ENCODE results near the gene PTGFRN.

PTGFRN gene

GRCh38 chr1:117008656-117009055, 98.9 kb downstream of the PTGFRN start:
- DNase-seq, result no peak

DNA sequence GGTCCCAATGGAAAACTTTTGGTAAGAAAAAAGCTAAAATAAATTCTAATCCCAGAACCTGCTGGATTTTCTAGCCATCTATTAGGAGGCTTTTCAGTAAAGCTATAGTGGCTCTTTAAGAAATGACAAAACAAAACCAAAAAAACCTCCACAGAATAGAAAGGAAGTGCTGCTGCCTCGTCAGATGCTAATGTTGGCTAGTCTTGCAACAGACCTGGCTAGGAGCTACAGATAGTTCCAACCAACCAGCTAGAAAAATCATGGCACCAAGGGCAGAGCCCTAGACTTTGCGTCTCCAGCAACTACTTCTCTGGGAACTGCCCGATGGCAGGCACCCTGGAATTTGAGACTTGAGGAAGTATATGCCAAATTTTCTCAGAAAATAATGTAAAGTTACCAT, 99.4 kb downstream of the PTGFRN start:
- no peak for DNase-seq

DNA sequence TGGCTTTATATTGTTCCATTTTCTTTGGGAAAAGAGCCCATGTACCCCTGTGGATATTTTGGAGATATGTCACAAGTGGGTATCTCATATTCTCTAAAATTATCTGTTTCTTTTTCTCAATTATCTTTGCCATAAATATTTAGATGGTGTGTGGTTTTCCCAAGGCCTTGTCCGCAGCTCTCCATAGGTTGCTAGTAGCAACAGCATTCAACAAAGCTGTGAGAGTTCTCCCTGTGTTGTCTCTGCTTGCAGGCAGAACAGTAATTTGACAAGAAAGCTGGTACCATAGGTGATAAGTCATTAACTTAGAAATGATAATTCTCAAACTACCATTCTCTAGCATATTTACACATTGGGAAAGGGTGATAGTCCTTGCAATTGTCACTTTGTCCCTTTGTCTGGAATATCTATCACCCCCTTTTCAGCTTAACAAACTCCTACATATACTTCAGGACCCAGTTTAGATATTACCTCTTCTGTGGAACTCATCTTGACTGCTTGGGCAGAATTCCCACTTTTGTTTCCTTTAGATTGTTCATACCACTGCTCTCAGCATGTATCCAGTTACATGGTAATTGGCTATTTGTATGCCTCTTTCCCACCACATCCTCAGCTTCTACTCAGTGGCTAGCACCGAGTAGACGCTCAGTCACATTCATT, 100.7 kb downstream of the PTGFRN start:
- DNase-seq, result no peak

GRCh38 chr1:117011334-117011733, 101.6 kb downstream of the PTGFRN start:
- DNase-seq, result no peak

- no peak for DNase-seq
Measured at GRCh38 chr1:117013309-117013858, 103.7 kb downstream of the PTGFRN start.

DNA sequence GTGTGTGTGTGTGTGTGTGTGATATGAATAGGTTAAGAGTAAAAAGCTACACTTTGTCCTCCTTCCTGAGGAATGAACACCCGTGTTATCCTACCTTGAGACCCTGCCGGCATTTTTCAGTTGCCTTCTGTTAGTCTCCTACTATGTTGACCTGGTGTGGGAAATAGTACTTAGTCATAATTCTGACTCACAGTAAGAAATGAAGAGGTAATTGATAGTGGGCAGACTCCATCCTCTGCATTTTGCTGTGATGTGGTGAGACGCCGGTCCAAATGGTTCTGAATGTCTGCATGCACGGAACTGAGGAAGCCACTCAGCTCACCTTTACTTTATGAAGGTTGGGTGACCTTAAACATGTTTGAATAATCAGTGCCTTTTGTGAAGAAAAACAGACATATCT, 104.5 kb downstream of the PTGFRN start:
- DNase-seq, result no peak

- no peak for DNase-seq
Measured at GRCh38 chr1:117015724-117016123, 106.0 kb downstream of the PTGFRN start.

DNA sequence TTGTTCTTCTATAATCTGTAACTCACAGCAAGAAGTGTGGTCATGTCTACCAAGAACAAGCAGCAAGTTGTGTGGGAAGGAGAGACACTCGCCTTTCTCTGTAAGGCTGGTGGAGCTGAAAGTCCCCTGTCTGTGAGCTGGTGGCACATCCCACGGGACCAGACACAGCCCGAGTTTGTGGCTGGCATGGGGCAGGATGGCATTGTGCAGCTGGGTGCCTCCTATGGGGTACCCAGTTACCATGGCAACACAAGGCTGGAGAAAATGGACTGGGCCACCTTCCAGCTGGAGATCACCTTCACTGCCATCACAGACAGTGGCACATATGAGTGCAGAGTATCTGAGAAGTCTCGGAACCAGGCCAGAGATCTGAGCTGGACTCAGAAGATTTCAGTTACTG, 107.3 kb downstream of the PTGFRN start:
- DNase-seq, result no peak

DNA sequence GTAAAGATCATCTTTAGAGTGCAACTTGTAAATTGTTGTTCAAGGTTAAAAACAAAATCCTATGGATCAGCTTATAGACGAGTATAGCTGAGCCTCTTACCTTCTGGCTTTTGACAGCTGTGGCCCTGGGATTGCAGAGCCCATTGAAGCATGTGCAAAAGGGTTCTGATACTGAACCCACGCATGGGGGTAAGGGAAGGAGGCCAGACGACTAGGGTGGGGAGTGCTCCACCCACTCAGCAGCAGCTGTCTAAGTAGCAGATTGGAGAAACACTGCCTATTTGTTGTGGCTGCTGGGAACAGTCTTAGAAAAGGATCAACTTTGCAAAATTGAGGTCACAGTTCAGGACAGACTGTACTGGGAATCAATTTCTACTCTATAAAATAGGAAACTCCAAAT, 107.9 kb downstream of the PTGFRN start:
- no peak for DNase-seq

- DNase-seq, result peak in 1 of 2 donors; percentile 58
Measured at GRCh38 chr1:117020526-117021156, 110.9 kb downstream of the PTGFRN start.

GRCh38 chr1:117022114-117022513, 112.4 kb downstream of the PTGFRN start:
- no peak for DNase-seq

DNA sequence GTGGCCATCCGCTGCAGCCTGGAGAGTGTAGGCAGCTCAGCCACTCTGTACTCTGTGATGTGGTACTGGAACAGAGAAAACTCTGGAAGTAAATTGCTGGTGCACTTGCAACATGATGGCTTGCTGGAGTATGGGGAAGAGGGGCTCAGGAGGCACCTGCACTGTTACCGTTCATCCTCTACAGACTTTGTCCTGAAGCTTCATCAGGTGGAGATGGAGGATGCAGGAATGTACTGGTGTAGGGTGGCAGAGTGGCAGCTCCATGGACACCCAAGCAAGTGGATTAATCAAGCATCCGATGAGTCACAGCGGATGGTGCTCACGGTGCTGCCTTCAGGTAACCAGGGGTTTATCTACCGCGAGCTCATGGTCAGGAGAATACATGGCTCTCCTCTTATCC, 115.9 kb downstream of the PTGFRN start:
- DNase-seq, result no peak

DNA sequence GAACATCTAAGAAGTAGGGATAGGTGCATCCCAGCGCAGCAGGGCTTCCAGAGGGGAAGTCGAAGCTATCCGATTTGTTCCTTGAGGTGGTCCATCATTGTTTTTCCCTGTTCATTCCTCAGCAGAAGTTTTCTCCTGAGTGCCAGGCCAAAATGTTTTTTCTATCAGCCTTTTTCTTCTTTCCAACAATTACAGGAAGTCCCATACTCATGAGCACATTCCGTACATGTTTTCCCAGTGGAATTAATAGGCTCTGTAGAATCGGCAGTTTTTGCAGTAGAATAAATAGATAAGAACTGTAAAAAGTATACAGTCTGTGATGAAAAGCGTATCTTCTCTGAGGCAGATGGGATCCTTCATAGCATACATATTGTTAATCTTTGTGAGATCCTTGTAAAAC, 116.6 kb downstream of the PTGFRN start:
- no peak for DNase-seq

DNA sequence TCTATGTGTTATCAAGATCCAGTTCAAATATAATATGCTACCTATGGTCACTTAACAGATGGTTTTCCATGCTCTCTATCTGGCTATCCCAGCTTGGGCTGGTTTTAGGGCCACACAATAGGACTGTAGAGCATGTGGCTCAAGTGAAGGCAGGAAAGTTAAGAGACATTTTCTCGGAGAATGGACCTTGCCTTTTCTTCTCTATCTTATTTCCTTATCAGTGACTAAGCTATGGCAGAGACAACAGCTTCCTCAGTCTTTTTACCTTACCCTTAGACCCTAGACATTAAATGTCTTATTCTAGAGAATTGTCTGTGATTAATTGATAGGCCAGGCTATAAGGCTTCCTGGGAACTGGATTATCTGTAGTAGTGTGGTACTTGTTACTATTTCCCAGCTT, 120.0 kb downstream of the PTGFRN start:
- DNase-seq, result no peak

- DNase-seq, result no peak
Measured at GRCh38 chr1:117030271-117030877, 120.7 kb downstream of the PTGFRN start.

DNA sequence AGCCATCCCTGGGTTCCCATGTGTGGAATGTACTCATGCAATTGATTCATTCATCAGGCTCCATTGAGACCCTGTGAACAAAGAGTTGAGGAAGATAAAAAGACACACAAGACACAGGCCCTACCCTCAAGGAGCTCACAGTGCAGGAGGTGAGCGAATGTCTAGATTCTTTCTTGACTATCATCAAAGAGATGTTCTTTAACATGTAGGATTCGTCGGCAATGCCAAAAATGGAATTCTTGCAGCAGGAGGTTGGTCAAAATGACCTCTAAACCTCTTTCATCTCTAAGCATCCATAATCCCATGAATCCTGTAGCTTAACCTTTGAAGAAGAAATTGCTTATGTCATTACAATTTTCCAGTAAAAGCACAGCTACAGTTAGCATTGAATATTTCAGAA, 122.5 kb downstream of the PTGFRN start:
- no peak for DNase-seq

DNA sequence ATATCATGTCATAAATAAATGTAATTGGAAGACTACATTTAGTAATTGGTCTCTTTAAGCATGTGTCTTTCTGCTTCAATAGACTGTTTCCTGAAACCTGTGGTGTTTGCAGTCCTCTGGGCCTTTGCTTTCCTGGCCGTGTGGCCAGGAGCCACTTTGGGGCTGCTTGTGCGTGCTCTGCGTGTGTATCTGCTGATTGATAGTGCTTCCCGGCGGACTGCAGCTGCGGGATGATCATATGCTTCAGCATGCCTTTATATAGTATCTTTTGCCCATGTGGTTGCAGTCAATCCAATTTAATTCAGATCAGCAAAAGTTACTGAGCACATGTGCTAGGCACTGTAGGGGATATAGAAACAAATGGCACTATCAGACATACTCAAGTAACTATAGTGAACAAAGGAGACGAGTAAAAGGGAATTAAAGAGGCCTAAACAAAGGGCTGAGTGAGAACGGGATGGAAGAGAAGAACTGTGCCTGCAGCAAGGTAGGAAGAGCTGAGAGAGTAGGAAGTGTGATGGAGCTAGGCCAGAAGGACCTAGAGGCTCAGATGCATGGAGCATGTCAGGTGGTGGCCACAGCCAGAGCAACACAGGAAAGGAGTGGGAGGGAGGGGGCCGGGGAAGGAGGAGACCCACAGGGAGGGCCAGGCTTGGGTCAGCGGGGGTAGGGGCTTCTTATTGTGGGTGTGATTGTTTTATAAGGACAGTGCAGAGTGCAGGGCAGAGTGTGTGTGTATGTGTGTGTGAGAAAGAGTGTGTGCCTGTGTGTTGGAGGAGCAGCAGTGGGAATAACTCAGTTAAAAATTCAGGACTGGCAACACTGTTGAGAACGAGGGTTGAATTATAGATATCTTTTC, 123.2 kb downstream of the PTGFRN start:
- DNase-seq, result no peak

DNA sequence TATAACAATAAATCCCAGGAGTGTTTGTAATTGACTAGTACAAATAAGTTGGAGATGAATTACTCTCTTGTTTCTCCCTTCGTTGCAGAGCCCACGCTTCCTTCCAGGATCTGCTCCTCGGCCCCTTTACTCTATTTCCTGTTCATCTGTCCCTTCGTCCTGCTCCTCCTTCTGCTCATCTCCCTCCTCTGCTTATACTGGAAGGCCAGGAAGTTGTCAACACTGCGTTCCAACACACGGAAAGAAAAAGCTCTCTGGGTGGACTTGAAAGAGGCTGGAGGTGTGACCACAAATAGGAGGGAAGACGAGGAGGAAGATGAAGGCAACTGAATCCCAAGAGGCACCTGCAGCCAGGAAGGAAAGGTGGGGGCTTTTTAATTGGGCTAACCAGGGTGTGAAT, 124.1 kb downstream of the PTGFRN start:
- DNase-seq, result no peak

- DNase-seq, result no peak
Measured at GRCh38 chr1:117034791-117035290, 125.1 kb downstream of the PTGFRN start.

- no peak for DNase-seq
Measured at GRCh38 chr1:117036018-117036461, 126.3 kb downstream of the PTGFRN start.

DNA sequence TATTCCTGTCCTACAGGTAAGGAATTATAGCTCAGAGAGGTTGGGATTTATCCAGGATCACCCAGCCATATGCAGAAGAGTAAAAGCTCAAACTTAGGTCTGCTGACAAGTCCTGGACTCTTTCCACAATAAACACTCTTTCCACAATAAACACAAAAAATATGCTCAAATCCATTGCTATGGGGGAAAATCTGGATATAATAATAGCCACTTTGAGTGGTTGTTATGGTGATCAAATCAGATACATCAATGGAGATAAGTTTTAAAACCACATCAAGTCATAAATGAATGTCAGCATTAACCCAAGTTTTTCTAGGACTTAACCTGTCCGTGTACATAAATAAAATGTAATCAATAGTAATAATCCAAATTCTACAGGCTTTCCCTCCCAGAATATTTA, 128.1 kb downstream of the PTGFRN start:
- DNase-seq, result no peak

DNA sequence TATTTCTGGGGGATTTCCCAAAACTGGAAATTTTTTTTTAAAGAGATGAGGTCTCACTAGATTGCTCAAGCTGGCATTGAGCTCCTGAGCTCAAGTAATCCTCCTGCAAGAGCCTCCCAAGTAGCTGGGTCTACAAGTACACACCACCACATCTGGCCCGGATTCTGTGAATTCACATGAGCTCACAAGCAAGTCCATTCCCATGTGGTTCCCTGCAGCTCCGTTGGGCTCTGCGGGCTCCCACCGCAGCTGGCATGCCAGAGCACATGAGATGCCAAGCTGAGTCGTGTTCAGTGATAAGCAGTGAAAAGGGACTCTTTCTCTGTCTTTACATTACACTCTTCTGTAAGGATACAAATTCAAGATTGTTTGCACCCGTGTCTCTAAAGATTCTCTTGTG, 128.5 kb downstream of the PTGFRN start:
- DNase-seq, result no peak
